ENCODE data around the gene TMEM258. TPM values are rescaled to one million over a fixed set of nuclear protein-coding genes. Genes with fewer than 3 reads are reported as not detected.

TMEM258 gene
- total and polyA plus RNA-seq, 2 experiments from 2014 or later: 35.3 to 241 TPM

GRCh38 chr11:61746442-61747191, 45.8 kb downstream of the TMEM258 start:
- Histone ChIP-seq H3K4me1 (ENCODE audit: low read depth) (peaks cover 8% of the 10 kb centered on the region), H3K27ac (peak overlapping the region; percentile 26)

GRCh38 chr11:61745781-61746441, 46.5 kb downstream of the TMEM258 start:
- no peak overlapping the region for H3K4me3 ChIP-seq
- H3K4me1 ChIP-seq (ENCODE audit: low read depth): peaks cover 8% of the 10 kb centered on the region
- no peaks in the 10 kb centered on the region for H3K36me3 ChIP-seq
- no peak for TF ChIP-seq CTCF (IDR thresholded peaks at IDR 0.05; ENCODE audit: low read depth, low read length)
- no peaks in the 10 kb centered on the region for H3K27me3 ChIP-seq
- no peak for DNase-seq (ENCODE audit: low read depth in 1 of 2, low spot score in 1 of 2)
- no peaks in the 10 kb centered on the region for H3K9me3 ChIP-seq (ENCODE audit: low read depth)
- peak overlapping the region; percentile 26 for H3K27ac ChIP-seq

More at GRCh38 chr11:61746442-61747191, 45.8 kb downstream of the TMEM258 start:
- Histone ChIP-seq H3K4me3 (no peak overlapping the region), H3K9me3 (ENCODE audit: low read depth) (no peaks in the 10 kb centered on the region), H3K36me3 (no peaks in the 10 kb centered on the region), H3K27me3 (no peaks in the 10 kb centered on the region)
- no peak for DNase-seq (ENCODE audit: low read depth in 1 of 2, low spot score in 1 of 2)
- TF ChIP-seq CTCF (IDR thresholded peaks at IDR 0.05; ENCODE audit: low read depth, low read length): no peak

- H3K9me3 ChIP-seq (ENCODE audit: low read depth): no peaks in the 10 kb centered on the region
- no peak for TF ChIP-seq CTCF (IDR thresholded peaks at IDR 0.05; ENCODE audit: low read depth, low read length)
- no peaks in the 10 kb centered on the region for H3K27me3 ChIP-seq
- H3K27ac ChIP-seq: no peak overlapping the region
- H3K4me1 ChIP-seq (ENCODE audit: low read depth): peaks cover 6% of the 10 kb centered on the region
- DNase-seq (ENCODE audit: low read depth in 1 of 2, low spot score in 1 of 2): no peak
- no peaks in the 10 kb centered on the region for H3K36me3 ChIP-seq
- no peak overlapping the region for H3K4me3 ChIP-seq
These were observed 47.7 kb downstream of the TMEM258 start for GRCh38 chr11:61744609-61745156.

GRCh38 chr11:61744181-61744580, 48.2 kb downstream of the TMEM258 start:
- no peak for DNase-seq (ENCODE audit: low read depth in 1 of 2, low spot score in 1 of 2)

More at GRCh38 chr11:61744181-61744580, 48.2 kb downstream of the TMEM258 start:
- H3K4me1 ChIP-seq (ENCODE audit: low read depth): peaks cover 4% of the 10 kb centered on the region
- no peaks in the 10 kb centered on the region for H3K36me3 ChIP-seq
- TF ChIP-seq CTCF (IDR thresholded peaks at IDR 0.05; ENCODE audit: low read depth, low read length): no peak
- H3K27ac ChIP-seq: no peak overlapping the region
- no peak overlapping the region for H3K4me3 ChIP-seq
- H3K9me3 ChIP-seq (ENCODE audit: low read depth): no peaks in the 10 kb centered on the region
- no peaks in the 10 kb centered on the region for H3K27me3 ChIP-seq
